Measurements from ENCODE around the gene PLAC9.

PLAC9 gene

DNA sequence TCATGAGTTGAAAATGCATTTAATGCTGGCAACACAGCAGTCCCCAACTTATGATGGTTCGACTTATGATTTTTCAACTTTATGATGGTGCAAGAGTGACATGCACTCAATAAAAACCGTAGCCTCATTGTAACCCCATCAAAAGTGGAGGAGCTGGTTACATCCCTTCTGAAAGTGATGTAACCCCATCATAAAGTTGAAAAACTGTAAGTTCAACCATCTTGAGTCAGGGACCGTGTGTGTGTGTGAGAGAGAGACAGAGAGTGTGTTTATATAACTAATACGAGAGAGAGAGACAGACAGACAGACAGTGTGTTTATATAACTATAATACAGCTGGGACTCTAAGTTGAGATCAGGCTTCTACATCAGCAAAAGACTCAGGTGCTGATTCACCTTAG, 51.8 kb downstream of the PLAC9 start:
- TF ChIP-seq, protein P1, sequence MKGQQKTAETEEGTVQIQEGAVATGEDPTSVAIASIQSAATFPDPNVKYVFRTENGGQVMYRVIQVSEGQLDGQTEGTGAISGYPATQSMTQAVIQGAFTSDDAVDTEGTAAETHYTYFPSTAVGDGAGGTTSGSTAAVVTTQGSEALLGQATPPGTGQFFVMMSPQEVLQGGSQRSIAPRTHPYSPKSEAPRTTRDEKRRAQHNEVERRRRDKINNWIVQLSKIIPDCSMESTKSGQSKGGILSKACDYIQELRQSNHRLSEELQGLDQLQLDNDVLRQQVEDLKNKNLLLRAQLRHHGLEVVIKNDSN (IDR thresholded peaks at IDR 0.05) = no peak
- TF ChIP-seq RAD21 (IDR thresholded peaks at IDR 0.05; ENCODE audit: low read depth) (no peak), NFIC (IDR thresholded peaks at IDR 0.05) (no peak), EGR1 (IDR thresholded peaks at IDR 0.05) (no peak), ZBTB7A (IDR thresholded peaks at IDR 0.05; ENCODE audit: low read depth) (no peak), YY1 (IDR thresholded peaks at IDR 0.05; ENCODE audit: low read depth) (no peak), TCF12 (IDR thresholded peaks at IDR 0.05; ENCODE audit: low read depth) (no peak), CREB1 (IDR thresholded peaks at IDR 0.05; ENCODE audit: low read depth) (no peak), EP300 (IDR thresholded peaks at IDR 0.05; ENCODE audit: borderline replicate concordance) (no peak), TAF1 (IDR thresholded peaks at IDR 0.05; ENCODE audit: low read depth) (no peak), CEBPB (IDR thresholded peaks at IDR 0.05) (no peak), TEAD4 (IDR thresholded peaks at IDR 0.05) (no peak), FOXM1 (IDR thresholded peaks at IDR 0.05; ENCODE audit: borderline replicate concordance, low read depth) (no peak)
- TF ChIP-seq, protein P2, sequence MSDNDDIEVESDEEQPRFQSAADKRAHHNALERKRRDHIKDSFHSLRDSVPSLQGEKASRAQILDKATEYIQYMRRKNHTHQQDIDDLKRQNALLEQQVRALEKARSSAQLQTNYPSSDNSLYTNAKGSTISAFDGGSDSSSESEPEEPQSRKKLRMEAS (IDR thresholded peaks at IDR 0.05) = no peak
- TF ChIP-seq, protein P3, sequence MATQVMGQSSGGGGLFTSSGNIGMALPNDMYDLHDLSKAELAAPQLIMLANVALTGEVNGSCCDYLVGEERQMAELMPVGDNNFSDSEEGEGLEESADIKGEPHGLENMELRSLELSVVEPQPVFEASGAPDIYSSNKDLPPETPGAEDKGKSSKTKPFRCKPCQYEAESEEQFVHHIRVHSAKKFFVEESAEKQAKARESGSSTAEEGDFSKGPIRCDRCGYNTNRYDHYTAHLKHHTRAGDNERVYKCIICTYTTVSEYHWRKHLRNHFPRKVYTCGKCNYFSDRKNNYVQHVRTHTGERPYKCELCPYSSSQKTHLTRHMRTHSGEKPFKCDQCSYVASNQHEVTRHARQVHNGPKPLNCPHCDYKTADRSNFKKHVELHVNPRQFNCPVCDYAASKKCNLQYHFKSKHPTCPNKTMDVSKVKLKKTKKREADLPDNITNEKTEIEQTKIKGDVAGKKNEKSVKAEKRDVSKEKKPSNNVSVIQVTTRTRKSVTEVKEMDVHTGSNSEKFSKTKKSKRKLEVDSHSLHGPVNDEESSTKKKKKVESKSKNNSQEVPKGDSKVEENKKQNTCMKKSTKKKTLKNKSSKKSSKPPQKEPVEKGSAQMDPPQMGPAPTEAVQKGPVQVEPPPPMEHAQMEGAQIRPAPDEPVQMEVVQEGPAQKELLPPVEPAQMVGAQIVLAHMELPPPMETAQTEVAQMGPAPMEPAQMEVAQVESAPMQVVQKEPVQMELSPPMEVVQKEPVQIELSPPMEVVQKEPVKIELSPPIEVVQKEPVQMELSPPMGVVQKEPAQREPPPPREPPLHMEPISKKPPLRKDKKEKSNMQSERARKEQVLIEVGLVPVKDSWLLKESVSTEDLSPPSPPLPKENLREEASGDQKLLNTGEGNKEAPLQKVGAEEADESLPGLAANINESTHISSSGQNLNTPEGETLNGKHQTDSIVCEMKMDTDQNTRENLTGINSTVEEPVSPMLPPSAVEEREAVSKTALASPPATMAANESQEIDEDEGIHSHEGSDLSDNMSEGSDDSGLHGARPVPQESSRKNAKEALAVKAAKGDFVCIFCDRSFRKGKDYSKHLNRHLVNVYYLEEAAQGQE (IDR thresholded peaks at IDR 0.05; ENCODE audit: low read depth) = no peak

DNA sequence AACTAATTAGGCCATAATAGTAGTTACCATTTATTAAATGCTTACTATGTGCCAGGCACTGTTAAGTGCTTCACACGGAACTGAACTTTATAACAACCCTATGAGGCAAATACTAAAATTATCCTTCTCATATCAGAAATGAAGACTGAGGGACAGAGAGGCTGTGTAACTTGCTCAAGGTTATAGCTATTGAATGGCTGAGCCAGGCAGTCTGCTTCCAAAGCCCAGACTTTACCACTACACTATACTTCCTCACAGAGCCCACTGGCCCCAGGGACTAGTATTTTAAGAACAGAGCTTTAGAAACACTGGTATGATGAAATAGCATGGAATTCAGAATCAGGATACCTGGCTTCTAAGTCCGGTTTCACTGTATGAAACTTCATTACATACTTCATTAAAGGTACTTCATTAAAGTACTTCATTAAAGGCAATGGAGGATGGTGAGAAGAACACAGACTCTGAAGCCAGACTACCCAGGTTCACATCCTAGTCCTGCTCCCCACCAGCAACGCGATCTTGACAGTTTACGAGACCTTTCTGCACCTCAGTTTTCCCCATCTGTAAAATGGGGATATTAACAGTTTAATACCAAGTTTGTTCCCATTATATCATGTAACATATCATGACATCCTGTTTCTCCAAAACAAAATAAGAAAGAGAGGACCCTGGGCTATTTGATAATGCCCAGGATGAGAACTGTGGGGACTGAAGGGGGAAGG, 53.2 kb downstream of the PLAC9 start:
- TF ChIP-seq TEAD4 (IDR thresholded peaks at IDR 0.05) = no peak
- TF ChIP-seq, protein P3 (IDR thresholded peaks at IDR 0.05; ENCODE audit: low read depth) = no peak
- TF ChIP-seq, protein P1 (IDR thresholded peaks at IDR 0.05) = no peak
- TF ChIP-seq YY1 (IDR thresholded peaks at IDR 0.05; ENCODE audit: low read depth) = no peak
- TF ChIP-seq RAD21 (IDR thresholded peaks at IDR 0.05; ENCODE audit: low read depth) = no peak
- no peak for TF ChIP-seq TCF12 (IDR thresholded peaks at IDR 0.05; ENCODE audit: low read depth)
- TF ChIP-seq EP300 (IDR thresholded peaks at IDR 0.05; ENCODE audit: borderline replicate concordance) = no peak
- TF ChIP-seq EGR1 (IDR thresholded peaks at IDR 0.05) = no peak
- TF ChIP-seq FOXM1 (IDR thresholded peaks at IDR 0.05; ENCODE audit: borderline replicate concordance, low read depth) = no peak
- no peak for TF ChIP-seq CEBPB (IDR thresholded peaks at IDR 0.05)
- no peak for TF ChIP-seq CREB1 (IDR thresholded peaks at IDR 0.05; ENCODE audit: low read depth)
- TF ChIP-seq NFIC (IDR thresholded peaks at IDR 0.05) = no peak
- no peak for TF ChIP-seq TAF1 (IDR thresholded peaks at IDR 0.05; ENCODE audit: low read depth)
- TF ChIP-seq, protein P2 (IDR thresholded peaks at IDR 0.05) = no peak

DNA sequence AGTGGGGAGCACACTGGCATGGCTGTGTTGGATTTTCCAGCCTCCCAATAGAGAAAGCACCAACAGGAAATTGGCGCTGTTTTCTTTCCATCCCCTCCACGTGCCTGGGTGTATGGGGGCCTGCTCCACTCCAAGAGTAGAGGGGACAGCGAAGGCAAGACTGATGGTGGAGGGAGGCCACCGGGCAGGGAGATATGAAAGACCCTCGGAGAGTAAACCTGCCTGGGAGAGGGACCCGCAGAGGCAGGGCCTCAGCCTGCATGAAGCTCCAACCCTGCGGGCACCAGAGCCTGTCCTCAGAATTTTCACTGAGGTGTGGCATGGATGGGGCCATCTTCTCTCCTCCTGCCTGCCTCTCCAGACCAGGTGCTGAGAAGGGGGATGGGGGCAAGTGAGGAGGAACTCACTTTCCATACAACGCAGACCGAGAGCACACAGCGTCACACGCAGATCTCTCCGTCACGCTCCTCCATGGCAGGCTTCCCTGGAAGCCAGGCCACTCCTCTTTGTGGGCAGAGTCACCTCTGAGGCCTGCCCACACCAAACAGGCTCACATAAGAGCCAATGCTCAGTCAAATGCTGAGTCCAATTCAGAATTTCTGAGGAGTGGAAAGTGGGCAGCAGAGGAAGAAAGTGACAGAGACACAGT, 54.0 kb downstream of the PLAC9 start:
- no peak for TF ChIP-seq EGR1 (IDR thresholded peaks at IDR 0.05)
- TF ChIP-seq TEAD4 (IDR thresholded peaks at IDR 0.05) = no peak
- no peak for TF ChIP-seq FOXM1 (IDR thresholded peaks at IDR 0.05; ENCODE audit: borderline replicate concordance, low read depth)
- TF ChIP-seq, protein P3 (IDR thresholded peaks at IDR 0.05; ENCODE audit: low read depth) = no peak
- no peak for TF ChIP-seq EP300 (IDR thresholded peaks at IDR 0.05; ENCODE audit: borderline replicate concordance)
- TF ChIP-seq CEBPB (IDR thresholded peaks at IDR 0.05) = no peak
- TF ChIP-seq TAF1 (IDR thresholded peaks at IDR 0.05; ENCODE audit: low read depth) = no peak
- TF ChIP-seq RAD21 (IDR thresholded peaks at IDR 0.05; ENCODE audit: low read depth) = no peak
- TF ChIP-seq ZBTB7A (IDR thresholded peaks at IDR 0.05; ENCODE audit: low read depth) = no peak
- no peak for TF ChIP-seq YY1 (IDR thresholded peaks at IDR 0.05; ENCODE audit: low read depth)
- TF ChIP-seq, protein P2 (IDR thresholded peaks at IDR 0.05) = no peak
